DND-41 (cell line): ENCODE measurements around the gene PRMT1.

Experiments used
- ATAC-seq: fragments of 200-7000 bp; cut with Tn5 transposase; 3 replicates; pipeline ENCODE4 v1.9.1; 2021; ENCODE audit warnings: low read depth; ENCODE audit not compliant: insufficient read depth
- DNase-seq: peaks from one replicate; pipeline ENCODE4 v3.0.0-alpha.2; 2020
- H2AFZ ChIP-seq: 2 replicates; pipeline ENCODE4 v1.6.0; 2012; ENCODE audit warnings: low read depth, low read length
- H3K27ac ChIP-seq: 2 replicates; pipeline ENCODE4 v1.5.1; 2012; ENCODE audit warnings: low read length, inconsistent platforms
- H3K27me3 ChIP-seq: fragments of 200-600 bp; sonication (generic); 2 replicates; pipeline ENCODE4 v1.6.0; 2012; ENCODE audit warnings: low read length, mild to moderate bottlenecking, inconsistent platforms; ENCODE audit not compliant: insufficient read depth, poor library complexity
- H3K36me3 ChIP-seq: 2 replicates; pipeline ENCODE4 v1.5.1; 2012; ENCODE audit warnings: low read length, inconsistent platforms; ENCODE audit not compliant: insufficient read depth
- H3K4me1 ChIP-seq: 2 replicates; pipeline ENCODE4 v1.5.1; 2012; ENCODE audit warnings: mild to moderate bottlenecking, low read length; ENCODE audit not compliant: insufficient read depth
- H3K4me2 ChIP-seq: 2 replicates; pipeline ENCODE4 v1.6.0; 2012; ENCODE audit warnings: mild to moderate bottlenecking, moderate library complexity, low read length, inconsistent platforms; ENCODE audit not compliant: insufficient read depth
- H3K4me3 ChIP-seq, 2 experiments: fragments of 200-600 bp in 1 of 2; shearing (Covaris generic) in 1 of 2; 2 replicates each; pipeline ENCODE4 v1.5.1; 2012 to 2016; ENCODE audit warnings: inconsistent platforms in 2 of 2, low read length in 2 of 2, mild to moderate bottlenecking in 2 of 2, low read depth in 1 of 2, moderate library complexity in 1 of 2
- H3K79me2 ChIP-seq: 2 replicates; pipeline ENCODE4 v1.6.0; 2012; ENCODE audit warnings: low read length, inconsistent platforms; ENCODE audit not compliant: insufficient read depth
- H3K9ac ChIP-seq: 2 replicates; pipeline ENCODE4 v1.6.0; 2012; ENCODE audit warnings: low read depth, mild to moderate bottlenecking, inconsistent platforms, low read length, moderate library complexity
- H3K9me3 ChIP-seq: 2 replicates; pipeline ENCODE4 v1.5.1; 2012; ENCODE audit warnings: low read length, moderate library complexity, mild to moderate bottlenecking, inconsistent platforms; ENCODE audit not compliant: insufficient read depth, severe bottlenecking
- H4K20me1 ChIP-seq: 2 replicates; pipeline ENCODE4 v1.6.0; 2012; ENCODE audit warnings: low read length; ENCODE audit not compliant: insufficient read depth
- CTCF ChIP-seq: IDR thresholded peaks from 2 replicates; pipeline ENCODE4 v1.5.1; 2012; ENCODE audit warnings: borderline replicate concordance, low read length, moderate library complexity, mild to moderate bottlenecking; ENCODE audit not compliant: poor library complexity, severe bottlenecking; ENCODE audit errors: extremely low read depth
- EZH2 ChIP-seq: IDR thresholded peaks from 3 replicates; pipeline ENCODE4 v1.6.1; 2012; ENCODE audit warnings: borderline replicate concordance, low read depth, mild to moderate bottlenecking, moderate library complexity, low read length, inconsistent platforms; ENCODE audit not compliant: severe bottlenecking

PRMT1 gene

GRCh38 chr19:49688531-49689132 is 11.6 kb downstream of the PRMT1 start:
- H3K4me3 ChIP-seq: no peak overlapping the region

GRCh38 chr19:49689133-49690078 is 12.3 kb downstream of the PRMT1 start, which contains the start of gene ADM5:
Gene ADM5, plus strand, starts transcription at chr19:49689594. Its CDS starts 244 bp downstream, at chr19:49689838.
- H3K27ac ChIP-seq: no peak within 1 kb of the TSS
- no peaks in the 10 kb centered on the region for H3K9me3 ChIP-seq
- DNase-seq: no peak
- no peak within 1 kb of the TSS for H3K9ac ChIP-seq
- no peak within 1 kb of the TSS for H3K4me2 ChIP-seq
- no peak within 1 kb of the TSS for H3K4me3 ChIP-seq
- TF ChIP-seq EZH2 (no peak), CTCF (no peak)
- no peaks in the 10 kb centered on the region for H3K4me1 ChIP-seq
- no peak within 1 kb of the TSS for H2AFZ ChIP-seq
- peaks cover 42% of the 10 kb centered on the region for H4K20me1 ChIP-seq
- H3K27me3 ChIP-seq: no peaks in the 10 kb centered on the region
- peak; percentile 21; the same call in 2 of the 3 replicates for ATAC-seq
- no peaks in the 10 kb centered on the region for H3K79me2 ChIP-seq
- peaks cover 49% of the 10 kb centered on the region for H3K36me3 ChIP-seq

More at GRCh38 chr19:49688531-49689132, 11.6 kb downstream of the PRMT1 start:
- DNase-seq: no peak
- Histone ChIP-seq H3K27ac (no peak overlapping the region), H3K27me3 (no peaks in the 10 kb centered on the region), H4K20me1 (peaks cover 50% of the 10 kb centered on the region), H3K9me3 (no peaks in the 10 kb centered on the region), H3K4me1 (no peaks in the 10 kb centered on the region), H3K36me3 (peaks cover 57% of the 10 kb centered on the region), H2AFZ (no peak overlapping the region), H3K4me2 (no peak overlapping the region), H3K9ac (no peak overlapping the region), H3K79me2 (peaks cover 7% of the 10 kb centered on the region; the same call in 1 of the 2 replicates)
- no peak for ATAC-seq
- TF ChIP-seq EZH2 (no peak), CTCF (no peak)

- no peaks in the 10 kb centered on the region for H3K4me1 ChIP-seq
- no peak overlapping the region for H3K27ac ChIP-seq
- peak; percentile 22 for ATAC-seq
- H3K4me2 ChIP-seq: no peak overlapping the region
- no peaks in the 10 kb centered on the region for H3K79me2 ChIP-seq
- no peaks in the 10 kb centered on the region for H3K9me3 ChIP-seq
- H2AFZ ChIP-seq: no peak overlapping the region
- TF ChIP-seq CTCF: no peak
- no peak for DNase-seq
- H4K20me1 ChIP-seq: peaks cover 35% of the 10 kb centered on the region
- no peaks in the 10 kb centered on the region for H3K27me3 ChIP-seq
- no peak overlapping the region for H3K9ac ChIP-seq
- H3K36me3 ChIP-seq: peaks cover 42% of the 10 kb centered on the region
- no peak overlapping the region for H3K4me3 ChIP-seq
These were observed 13.1 kb downstream of the PRMT1 start for GRCh38 chr19:49690079-49690655.
